Measurements from ENCODE around the gene PIGQ. TPM values are rescaled to one million over a fixed set of nuclear protein-coding genes. Genes with fewer than 3 reads are reported as not detected.

The PIGQ gene
- polyA plus RNA-seq, 1 donor = 16.1 TPM

- no peak for DNase-seq (ENCODE audit: low read depth)
Observed at GRCh38 chr16:534135-534534, 35.6 kb upstream of the PIGQ start.

GRCh38 chr16:534856-535445 is 34.8 kb upstream of the PIGQ start:
- DNase-seq (ENCODE audit: low read depth) = no peak

DNA sequence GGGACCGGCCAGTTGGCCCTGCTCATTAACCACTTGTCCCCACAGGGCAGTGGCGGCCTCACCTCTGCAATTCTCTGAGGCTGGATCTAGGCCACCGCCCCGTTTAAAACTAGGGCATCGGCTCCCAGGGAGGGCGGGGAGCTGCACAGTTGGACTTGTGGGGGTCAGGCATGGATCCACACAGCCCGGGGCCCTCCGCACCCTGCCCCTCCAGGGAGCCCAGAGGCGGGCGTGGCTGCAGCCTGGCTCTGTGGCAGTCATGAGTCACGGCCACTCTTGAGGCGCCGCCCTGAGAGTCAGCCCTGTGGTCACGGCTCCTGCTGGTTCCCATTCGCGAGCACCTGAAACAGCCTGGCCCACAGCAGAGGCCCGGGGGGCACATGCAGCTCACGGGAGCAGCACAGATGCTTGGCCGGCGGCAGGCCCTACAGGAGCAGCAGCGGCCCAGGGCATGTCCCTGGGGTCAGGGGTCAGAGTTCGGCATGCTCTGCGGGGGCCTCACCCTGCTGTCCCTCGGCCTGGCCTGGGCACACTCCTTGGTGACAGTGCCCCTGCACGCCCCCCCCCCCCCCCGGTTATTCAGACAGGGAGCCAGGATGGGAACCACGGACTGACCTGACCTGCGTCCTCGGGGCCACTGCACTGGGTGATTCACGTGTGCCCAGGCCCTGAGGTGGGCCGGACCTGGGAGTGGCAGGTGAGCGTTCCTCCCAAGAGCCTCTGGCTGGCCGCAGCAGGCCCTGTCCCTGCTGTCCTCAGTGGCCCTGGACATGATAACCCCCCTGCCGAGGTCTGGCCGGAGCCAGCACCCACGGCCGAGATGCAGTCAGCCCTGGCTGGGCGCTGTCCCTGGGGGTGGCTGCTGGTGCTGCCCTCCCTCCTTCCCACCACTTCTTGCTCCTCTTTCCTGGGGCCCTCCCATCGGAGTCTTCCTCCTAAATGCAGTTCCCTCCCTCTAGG is 34.0 kb upstream of the PIGQ start:
- DNase-seq (ENCODE audit: low read depth) = no peak

DNA sequence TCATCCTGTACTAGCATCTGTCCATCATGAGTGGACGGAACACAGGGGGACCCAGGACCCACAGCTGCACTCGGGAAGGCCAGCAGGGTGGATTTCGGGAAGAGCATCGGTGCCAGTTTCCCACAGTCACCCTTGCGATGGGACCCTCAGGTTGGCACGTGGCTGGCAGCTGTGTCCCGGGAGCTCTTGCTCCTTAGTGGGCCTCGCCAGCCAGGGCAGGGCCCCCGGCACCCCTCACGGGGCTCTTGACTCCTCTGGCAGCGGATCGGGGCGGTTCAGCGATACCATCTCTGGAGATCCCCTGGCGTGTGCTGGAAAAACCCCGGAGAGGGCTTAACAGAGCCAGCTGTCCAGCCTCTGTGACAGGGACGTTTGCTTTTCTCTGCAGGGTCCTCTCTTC is 33.0 kb upstream of the PIGQ start:
- no peak for DNase-seq (ENCODE audit: low read depth)

GRCh38 chr16:537415-538335 is 32.1 kb upstream of the PIGQ start:
- DNase-seq (ENCODE audit: low read depth) = no peak

DNA sequence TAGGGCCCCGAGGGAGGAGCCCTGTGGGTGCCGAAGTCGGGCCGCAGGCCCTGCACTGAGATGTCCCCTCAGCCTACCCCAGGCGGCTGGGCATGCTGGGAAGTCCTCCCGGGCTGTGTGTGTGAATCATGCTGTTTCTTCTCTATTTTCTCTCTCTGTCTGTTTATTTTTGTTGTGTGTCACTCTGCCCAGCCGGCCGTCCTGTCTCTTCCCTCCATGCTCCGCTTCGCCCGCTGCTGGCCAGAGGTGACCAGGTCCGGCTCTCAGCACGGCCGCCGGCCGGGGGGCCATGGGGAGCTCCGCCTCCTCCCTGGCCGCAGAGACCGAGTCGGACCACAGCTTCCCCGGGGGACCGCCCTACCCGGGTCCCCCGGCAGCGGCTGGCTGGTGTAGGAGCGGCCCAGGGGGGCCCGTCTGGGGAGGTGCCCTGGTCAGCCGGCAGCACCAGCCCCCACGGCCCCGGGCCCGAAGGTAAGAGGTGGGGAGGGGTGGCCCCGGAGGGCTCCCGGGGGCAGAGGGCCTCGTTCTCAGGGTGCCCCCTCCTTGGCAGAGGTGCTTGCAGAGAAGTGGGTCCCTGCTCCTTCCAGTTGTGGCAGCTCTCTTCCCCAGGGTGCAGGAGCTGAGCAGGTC is 29.8 kb upstream of the PIGQ start:
- no peak for DNase-seq (ENCODE audit: low read depth)

- no peak for DNase-seq (ENCODE audit: low read depth)
Observed at GRCh38 chr16:540645-541340, 29.0 kb upstream of the PIGQ start.

DNA sequence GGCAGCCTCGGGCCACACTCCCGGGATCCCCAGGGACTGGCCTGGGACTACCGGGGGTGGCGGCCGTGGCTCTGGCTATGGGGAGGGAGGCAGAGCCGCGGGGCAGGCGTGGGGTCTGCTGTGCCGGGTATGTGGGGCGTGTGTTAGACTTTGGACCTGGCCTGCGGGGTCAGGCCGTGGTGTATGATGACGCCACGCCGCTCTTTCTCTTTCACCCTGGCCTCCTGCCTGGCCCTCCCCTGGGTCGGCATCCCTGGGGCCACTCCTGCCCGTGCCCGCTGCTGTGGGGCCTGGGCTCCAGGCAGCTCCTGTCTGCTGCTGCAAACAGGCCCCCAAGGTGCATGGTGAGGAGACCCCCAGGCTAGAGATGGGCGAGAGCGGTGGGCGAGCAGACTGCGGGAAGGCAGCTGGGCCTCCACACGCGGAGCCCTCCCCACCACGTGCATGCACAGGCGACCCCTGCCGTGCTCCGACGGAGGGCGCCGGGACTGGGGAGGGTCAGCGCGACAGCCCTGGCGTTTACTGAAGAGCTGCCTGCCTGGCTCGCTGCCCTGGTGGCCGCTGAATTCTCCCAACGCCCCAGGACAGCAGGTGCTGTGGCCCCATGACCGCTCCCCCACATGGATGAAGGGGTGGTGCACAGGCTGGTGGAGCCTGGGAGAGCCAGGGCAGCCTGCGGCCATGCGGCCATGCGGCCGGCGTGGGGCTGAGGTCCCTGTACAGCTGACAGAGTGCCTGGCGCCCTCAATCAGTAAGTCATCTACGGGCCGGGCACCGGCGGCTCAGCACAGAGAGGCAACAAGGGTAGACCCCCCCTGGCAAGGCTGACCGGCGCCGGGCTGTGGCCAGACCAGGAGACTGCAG is 26.2 kb upstream of the PIGQ start:
- DNase-seq (ENCODE audit: low read depth) = no peak

GRCh38 chr16:544517-544916 is 25.3 kb upstream of the PIGQ start:
- no peak for DNase-seq (ENCODE audit: low read depth)

GRCh38 chr16:546909-547770 is 22.6 kb upstream of the PIGQ start:
- DNase-seq (ENCODE audit: low read depth) = no peak

DNA sequence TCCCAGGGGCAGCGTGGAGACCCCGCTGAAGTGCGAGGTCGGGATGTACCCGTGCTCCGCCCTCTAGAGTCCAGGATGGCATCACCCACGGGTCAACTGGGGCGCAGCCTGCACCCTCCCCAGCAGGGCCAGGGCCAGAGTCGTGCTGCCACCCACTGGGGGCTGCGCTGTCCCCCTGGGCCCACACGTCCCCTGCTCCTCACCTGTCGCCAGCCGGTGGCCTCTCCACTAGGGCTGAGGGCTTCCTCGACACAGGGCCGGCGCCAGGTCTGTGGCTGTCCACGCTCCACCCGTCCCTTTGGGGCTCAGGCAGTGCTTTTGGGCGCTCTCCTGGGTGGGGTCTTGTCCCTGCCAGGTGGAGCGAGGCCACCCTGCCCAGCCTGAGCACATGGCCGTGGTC is 21.2 kb upstream of the PIGQ start:
- DNase-seq (ENCODE audit: low read depth) = no peak

DNA sequence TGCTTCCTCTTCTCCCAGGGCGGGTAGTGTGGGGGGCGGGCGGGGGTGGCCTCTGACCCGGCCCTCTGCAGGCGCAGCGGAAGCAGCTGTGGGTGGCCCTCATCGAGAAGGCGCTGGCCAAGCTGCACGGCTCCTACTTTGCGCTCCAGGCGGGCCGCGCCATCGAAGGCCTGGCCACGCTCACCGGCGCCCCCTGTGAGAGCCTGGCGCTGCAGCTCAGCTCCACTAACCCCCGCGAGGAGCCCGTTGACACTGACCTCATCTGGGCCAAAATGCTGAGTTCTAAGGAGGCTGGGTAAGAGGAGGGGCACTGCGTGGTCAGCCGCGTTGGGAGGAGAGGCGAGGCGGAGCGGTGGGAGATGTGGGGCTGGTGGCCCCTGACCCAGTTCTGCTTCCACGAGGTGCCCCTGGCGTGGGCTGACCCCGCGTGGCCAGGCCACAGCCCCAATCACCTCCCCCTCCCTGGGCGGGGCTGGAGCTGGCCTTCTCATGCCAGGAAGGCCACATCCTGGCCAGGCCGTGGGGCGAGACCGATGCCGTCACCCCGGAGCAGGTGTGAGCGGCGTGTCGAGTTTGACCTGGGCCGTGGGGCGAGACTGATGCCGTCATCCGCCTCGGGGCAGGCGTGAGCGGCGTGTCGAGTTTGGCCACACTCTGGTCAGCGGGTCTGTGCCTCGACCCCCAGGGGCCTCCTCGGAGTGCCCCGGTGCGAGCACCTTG is 20.1 kb upstream of the PIGQ start:
- DNase-seq (ENCODE audit: low read depth) = no peak

DNA sequence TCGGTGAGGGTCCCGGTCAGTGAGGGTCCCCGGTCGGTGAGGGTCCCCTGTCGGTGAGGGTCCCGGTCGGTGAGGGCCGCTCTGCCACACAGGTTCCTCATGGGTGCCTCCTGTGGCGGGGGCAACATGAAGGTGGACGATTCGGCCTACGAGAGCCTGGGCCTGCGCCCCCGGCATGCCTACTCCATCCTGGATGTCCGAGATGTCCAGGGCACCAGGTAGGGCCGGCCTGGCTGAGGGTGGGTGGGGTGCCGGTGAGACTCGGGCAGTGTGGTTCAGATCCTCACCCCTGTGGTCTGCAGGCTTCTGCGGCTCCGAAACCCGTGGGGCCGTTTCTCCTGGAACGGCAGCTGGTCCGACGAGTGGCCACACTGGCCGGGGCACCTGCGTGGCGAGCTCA is 18.6 kb upstream of the PIGQ start:
- no peak for DNase-seq (ENCODE audit: low read depth)

DNA sequence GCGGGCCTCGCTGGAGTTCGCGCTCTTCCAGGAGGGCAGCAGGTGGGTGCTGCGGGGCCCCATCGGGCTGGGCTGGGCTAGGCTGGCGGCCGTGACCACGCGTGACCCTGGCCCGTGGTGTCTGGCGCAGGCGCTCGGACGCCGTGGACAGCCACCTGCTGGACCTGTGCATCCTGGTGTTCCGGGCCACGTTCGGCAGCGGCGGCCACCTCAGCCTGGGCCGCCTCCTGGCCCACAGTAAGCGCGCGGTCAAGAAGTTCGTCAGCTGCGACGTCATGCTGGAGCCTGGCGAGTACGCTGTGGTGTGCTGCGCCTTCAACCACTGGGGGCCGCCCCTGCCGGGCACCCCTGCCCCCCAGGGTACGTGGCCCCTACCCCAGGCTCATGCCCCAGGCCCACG is 17.6 kb upstream of the PIGQ start:
- DNase-seq (ENCODE audit: low read depth) = no peak

DNA sequence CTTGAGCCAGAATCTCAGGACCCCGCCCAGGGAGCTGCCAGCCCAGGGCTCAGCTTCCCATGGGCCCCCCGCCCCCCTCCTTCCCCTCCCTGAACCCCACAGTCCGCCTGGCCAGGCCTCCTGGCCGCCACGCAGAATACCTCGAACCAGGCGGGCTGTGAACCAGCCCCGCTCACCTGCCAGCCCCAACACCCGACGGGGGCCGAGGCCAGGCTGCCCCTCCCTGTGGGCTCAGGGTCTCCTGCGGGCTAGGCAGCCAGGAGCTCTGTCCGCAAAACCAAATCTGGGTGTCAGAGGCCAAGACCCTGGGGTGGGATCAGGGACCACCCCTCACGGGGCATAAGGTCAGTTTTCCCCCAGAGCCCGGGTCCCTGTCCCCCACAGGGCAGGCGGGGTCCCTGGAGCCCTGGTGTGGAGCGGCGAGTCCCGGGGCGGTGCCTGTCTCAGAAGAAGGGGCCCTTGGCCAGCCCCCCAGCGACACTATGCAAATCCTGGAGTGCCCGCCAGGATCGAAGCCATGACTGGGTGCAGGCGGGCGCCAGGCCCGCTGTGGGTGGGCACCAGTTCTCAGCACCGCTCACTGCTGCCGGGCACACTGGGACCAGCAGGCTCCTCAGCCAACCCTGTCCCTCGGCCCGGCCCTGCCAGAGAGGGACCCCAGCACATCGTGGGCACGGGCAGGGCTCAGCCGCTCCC is 16.0 kb upstream of the PIGQ start:
- no peak for DNase-seq (ENCODE audit: low read depth)

- DNase-seq (ENCODE audit: low read depth) = no peak
Observed at GRCh38 chr16:554297-554621, 15.5 kb upstream of the PIGQ start.

DNA sequence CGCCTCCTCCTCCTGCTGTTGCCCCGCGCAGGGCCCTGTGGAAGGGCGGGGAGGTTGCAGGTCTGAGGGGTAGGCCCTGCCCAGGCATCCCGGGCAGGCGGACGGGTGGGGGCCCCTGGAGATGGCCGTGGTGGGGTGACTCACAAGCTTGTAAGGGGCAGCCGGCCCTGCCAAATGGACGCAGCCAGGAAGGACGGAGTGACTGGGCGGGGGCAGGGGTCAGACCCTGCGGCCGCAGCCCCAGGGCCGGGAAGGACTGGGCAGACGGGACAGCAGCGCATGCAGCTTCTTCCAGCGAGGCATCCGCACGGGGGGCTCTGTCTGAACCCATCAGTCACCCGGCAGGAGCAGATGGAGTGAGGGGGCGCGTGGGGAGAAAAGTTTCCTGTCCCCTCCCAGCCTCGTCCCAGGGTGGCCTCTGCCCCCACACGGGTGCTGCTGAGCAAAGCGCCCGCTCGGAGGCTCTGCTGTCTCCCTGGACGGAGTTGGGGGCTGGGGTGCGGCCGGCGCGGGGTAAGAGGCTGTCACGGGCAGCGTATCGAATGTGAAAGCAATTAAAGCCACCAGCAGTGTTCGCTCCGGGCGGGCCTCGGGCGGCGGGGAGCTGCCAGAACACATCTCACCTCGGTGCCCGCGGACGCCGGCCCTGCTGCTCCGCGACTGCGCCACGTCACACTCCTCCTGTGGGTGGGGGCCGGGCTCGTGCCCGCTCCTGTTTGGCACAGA is 15.0 kb upstream of the PIGQ start:
- DNase-seq (ENCODE audit: low read depth) = no peak

Data from forelimb muscle (tissue), 1 donor.